B cell (primary cell): Measurements from ENCODE around the gene STAT5B. TPM values are rescaled to one million over a fixed set of nuclear protein-coding genes. Genes with fewer than 3 reads are reported as not detected.

Source experiments
- ATAC-seq: fragments of 200-7000 bp; cut with Tn5 transposase; one replicate; pipeline ENCODE4 v1.10.0; 2021; ENCODE audit warnings: low read depth, mild to moderate bottlenecking, moderate number of reproducible peaks, moderate library complexity
- CTCF ChIA-PET: fragments of 350-600 bp; sonication (Branson Sonifier 250); formaldehyde crosslinking; loops from one replicate; lab custom pipeline; 2021; ENCODE audit warnings: antibody characterized with exemption, inconsistent platforms; lab: Charles Lee
- POLR2A ChIA-PET: fragments of 350-600 bp; sonication (Branson Sonifier 250); formaldehyde crosslinking; loops from one replicate; lab custom pipeline; 2021; ENCODE audit warnings: antibody characterized with exemption; lab: Charles Lee
- DNase-seq: peaks from one replicate; pipeline ENCODE4 v3.0.0; 2013
- H2AFZ ChIP-seq: 2 replicates; pipeline ENCODE4 v1.6.1; 2012; ENCODE audit warnings: mild to moderate bottlenecking, low read depth, low read length; ENCODE audit not compliant: insufficient read depth, poor library complexity, severe bottlenecking
- H3K27ac ChIP-seq, 2 donors: 1 replicate in 1 of 2; 2 replicates in 1 of 2; pipeline ENCODE4 v1.5.1; 2012 to 2013; ENCODE audit warnings: low read length in 2 of 2, mild to moderate bottlenecking in 2 of 2, moderate library complexity in 1 of 2
- H3K27me3 ChIP-seq, 4 experiments: fragments of 200-600 bp in 1 of 4; sonication (generic) in 1 of 4; replicated peaks in 1 of 4; 1 replicate in 2 of 4; 2 replicates in 2 of 4; pipeline versions ENCODE4 v1.6.1 to v1.7.0; 2013 to 2016; ENCODE audit warnings: low read length in 3 of 4, mild to moderate bottlenecking in 2 of 4, mixed read lengths in 1 of 4, moderate library complexity in 1 of 4; ENCODE audit not compliant: insufficient read depth in 4 of 4, control insufficient read depth in 3 of 4; ENCODE audit errors: control extremely low read depth in 1 of 4
- H3K36me3 ChIP-seq, 2 experiments: replicated peaks in 1 of 2; 1 replicate in 1 of 2; 2 replicates in 1 of 2; pipeline versions ENCODE4 v1.6.1 to v1.7.1; 2013; ENCODE audit warnings: low read length in 1 of 2; ENCODE audit not compliant: insufficient read depth in 2 of 2, control insufficient read depth in 1 of 2; ENCODE audit errors: control extremely low read depth in 1 of 2, extremely low read depth in 1 of 2
- H3K4me1 ChIP-seq, 2 donors: fragments of 200-600 bp in 1 of 2; sonication (generic) in 1 of 2; 1 replicate in 1 of 2; 2 replicates in 1 of 2; pipeline versions ENCODE4 v1.5.1 to v1.6.1; 2013 to 2017; ENCODE audit warnings: low read length in 2 of 2; ENCODE audit not compliant: control insufficient read depth in 2 of 2, insufficient read depth in 2 of 2
- H3K4me2 ChIP-seq: replicated peaks from 2 replicates; pipeline ENCODE3; 2012; ENCODE audit warnings: mild to moderate bottlenecking, low read depth, low read length; ENCODE audit not compliant: poor library complexity, severe bottlenecking
- H3K4me3 ChIP-seq, 5 experiments: fragments of 200-600 bp in 1 of 5; sonication (generic) in 1 of 5; 1 replicate in 3 of 5; 2 replicates in 2 of 5; pipeline versions ENCODE4 v1.5.1 to v1.7.0; 2011 to 2016; ENCODE audit warnings: low read length in 4 of 5, mild to moderate bottlenecking in 4 of 5, low read depth in 2 of 5, control low read depth in 1 of 5, moderate library complexity in 1 of 5; ENCODE audit not compliant: insufficient read depth in 1 of 5; ENCODE audit errors: control extremely low read depth in 1 of 5, extremely low read depth in 1 of 5
- H3K79me2 ChIP-seq: fragments of 200-600 bp; sonication (generic); one replicate; pipeline ENCODE4 v1.6.0; 2016; ENCODE audit warnings: low read length; ENCODE audit not compliant: control insufficient read depth, insufficient read depth
- H3K9ac ChIP-seq: fragments of 200-600 bp; sonication (generic); 2 replicates; pipeline ENCODE4 v1.6.1; 2017; ENCODE audit warnings: mild to moderate bottlenecking, low read length, moderate library complexity
- H3K9me3 ChIP-seq, 3 donors: one replicate each; pipeline versions ENCODE4 v1.6.1 to v1.7.1; 2013; ENCODE audit warnings: low read length in 2 of 3; ENCODE audit not compliant: control insufficient read depth in 2 of 3, insufficient read depth in 1 of 3; ENCODE audit errors: control extremely low read depth in 1 of 3
- H4K20me1 ChIP-seq: 2 replicates; pipeline ENCODE4 v1.6.0; 2012; ENCODE audit warnings: mild to moderate bottlenecking, low read length; ENCODE audit not compliant: insufficient read depth, control insufficient read depth, poor library complexity, severe bottlenecking
- H3K27ac Mint-ChIP-seq: one replicate; pipeline ENCODE4 v1.8.0; 2021; ENCODE audit warnings: mixed read lengths
- H3K27me3 Mint-ChIP-seq: one replicate; pipeline ENCODE4 v1.8.0; 2021; ENCODE audit warnings: mixed read lengths
- H3K4me1 Mint-ChIP-seq: one replicate; pipeline ENCODE4 v1.8.0; 2021; ENCODE audit warnings: mixed read lengths
- H3K4me3 Mint-ChIP-seq: one replicate; pipeline ENCODE4 v1.8.0; 2021; ENCODE audit warnings: mixed read lengths
- H3K9me3 Mint-ChIP-seq: one replicate; pipeline ENCODE4 v1.8.0; 2022; ENCODE audit warnings: mixed read lengths; ENCODE audit not compliant: insufficient read depth
- EZH2 ChIP-seq: IDR thresholded peaks from 2 replicates; pipeline ENCODE4 v1.6.1; 2012; ENCODE audit warnings: borderline replicate concordance, low read depth, mild to moderate bottlenecking, moderate library complexity, low read length; ENCODE audit not compliant: insufficient read depth, poor library complexity, severe bottlenecking
- WGBS: methylation state at CpG from one replicate; pipeline ENCODE4 v1.1.5; 2013; ENCODE audit warnings: missing lambda C conversion rate; ENCODE audit not compliant: insufficient coverage; 5-methylcytosine and 5-hydroxymethylcytosine counted together
- intact Hi-C: fragments of 100-400 bp; cut with micrococcal nuclease; formaldehyde crosslinking; loops from one replicate; pipeline ENCODE4 v1.10.0; 2022
- polyA plus RNA-seq: library from polyadenylated mRNA; depleted of rRNA; stranded (reverse); fragments of >200 nt; gene quantifications from 2 replicates; pipeline ENCODE4 v1.2.3, GENCODE V29; 2012
- total RNA-seq, 2 donors: library from RNA; stranded (reverse); fragments of 120-200 nt in 1 of 2; gene quantifications; 1 replicate in 1 of 2; 2 replicates in 1 of 2; pipeline versions ENCODE4 v1.2.3 to v1.2.4, GENCODE V29; 2013 to 2022
- TF ChIP-seq, protein P1 (sequence below): fragments of 200-600 bp; IDR thresholded peaks from one replicate; pipeline ENCODE4 v1.8.0; 2022; ENCODE audit warnings: antibody characterized with exemption, mild to moderate bottlenecking

The STAT5B gene
- total and polyA plus RNA-seq, 2 donors (not counting 1 experiment from before 2014, with no cell fraction given), result 70.0 to 103 TPM

DNA sequence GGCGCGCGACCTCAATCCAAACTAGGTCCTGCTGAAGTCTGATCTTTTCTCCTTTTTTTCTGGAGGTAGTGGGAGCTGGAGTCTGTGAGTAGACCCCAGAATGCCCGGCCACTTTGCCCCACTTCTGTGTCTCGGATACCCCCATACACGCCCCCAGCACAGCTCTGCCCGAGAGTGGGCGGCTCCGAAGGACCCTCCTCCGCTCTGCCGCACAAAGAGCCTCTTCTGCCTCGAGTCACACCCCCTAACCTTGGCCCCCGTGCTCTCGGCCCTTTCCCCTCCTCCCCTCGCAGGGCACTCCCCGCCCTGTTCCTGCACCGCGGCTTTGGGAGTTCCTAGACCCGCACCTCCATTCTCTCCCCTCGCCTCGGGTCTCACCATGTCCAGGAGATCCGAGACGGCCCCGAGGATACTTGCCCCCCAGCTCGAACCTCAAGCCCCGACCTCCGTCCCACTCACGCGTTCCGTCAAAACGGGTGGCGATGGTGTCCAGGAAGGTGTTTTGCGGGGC is 95.7 kb downstream of the STAT5B start:
- WGBS, result 4% methylated on average over 30 of the region's 33 CpGs
- ATAC-seq (no peak), DNase-seq (no peak)
- Histone ChIP-seq H2AFZ (peak overlapping the region; percentile 72), H3K4me1 (peaks cover 46 to 63% of the 10 kb centered on the region in 2 donors), H3K27ac (no peak overlapping the region), H4K20me1 (no peaks in the 10 kb centered on the region), H3K36me3 (no peaks in the 10 kb centered on the region), H3K4me3 (peak overlapping the region in 4 of 5 experiments; percentile 35 to 79 (median 59)), H3K4me2 (peak overlapping the region; percentile 97), H3K9ac (peak overlapping the region; percentile 67), H3K9me3 (peaks cover 0 to 11% (median 0%) of the 10 kb centered on the region in 3 donors), H3K27me3 (peaks cover 0 to 17% (median 2%) of the 10 kb centered on the region in 4 experiments), H3K79me2 (no peaks in the 10 kb centered on the region)
- H3K27ac Mint-ChIP-seq, result peak overlapping the region; percentile 32
- ChIA-PET POLR2A (no interaction called here), CTCF (interaction anchor here (0.6 to 3.3 kb wide), 13 partner anchors 10 to 252 kb away, joined by 3 to 20 read pairs (median 5); partner anchors contain the start of genes CNP, DNAJC7 and GHDC)
- peak overlapping the region; percentile 47 for H3K4me3 Mint-ChIP-seq
- peaks cover 62% of the 10 kb centered on the region for H3K4me1 Mint-ChIP-seq
- H3K9me3 Mint-ChIP-seq, result no peaks in the 10 kb centered on the region
- no peaks in the 10 kb centered on the region for H3K27me3 Mint-ChIP-seq
- intact Hi-C loops, result loop anchor here (2.0 to 5.0 kb wide), 5 partner anchors 26 to 1363 kb away; partner anchors contain the start of genes ATP6V0A1, DHX58, RAB5C and STAT3
- TF ChIP-seq, protein P1, sequence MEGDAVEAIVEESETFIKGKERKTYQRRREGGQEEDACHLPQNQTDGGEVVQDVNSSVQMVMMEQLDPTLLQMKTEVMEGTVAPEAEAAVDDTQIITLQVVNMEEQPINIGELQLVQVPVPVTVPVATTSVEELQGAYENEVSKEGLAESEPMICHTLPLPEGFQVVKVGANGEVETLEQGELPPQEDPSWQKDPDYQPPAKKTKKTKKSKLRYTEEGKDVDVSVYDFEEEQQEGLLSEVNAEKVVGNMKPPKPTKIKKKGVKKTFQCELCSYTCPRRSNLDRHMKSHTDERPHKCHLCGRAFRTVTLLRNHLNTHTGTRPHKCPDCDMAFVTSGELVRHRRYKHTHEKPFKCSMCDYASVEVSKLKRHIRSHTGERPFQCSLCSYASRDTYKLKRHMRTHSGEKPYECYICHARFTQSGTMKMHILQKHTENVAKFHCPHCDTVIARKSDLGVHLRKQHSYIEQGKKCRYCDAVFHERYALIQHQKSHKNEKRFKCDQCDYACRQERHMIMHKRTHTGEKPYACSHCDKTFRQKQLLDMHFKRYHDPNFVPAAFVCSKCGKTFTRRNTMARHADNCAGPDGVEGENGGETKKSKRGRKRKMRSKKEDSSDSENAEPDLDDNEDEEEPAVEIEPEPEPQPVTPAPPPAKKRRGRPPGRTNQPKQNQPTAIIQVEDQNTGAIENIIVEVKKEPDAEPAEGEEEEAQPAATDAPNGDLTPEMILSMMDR, result no peak
- no peak for TF ChIP-seq EZH2

DNA sequence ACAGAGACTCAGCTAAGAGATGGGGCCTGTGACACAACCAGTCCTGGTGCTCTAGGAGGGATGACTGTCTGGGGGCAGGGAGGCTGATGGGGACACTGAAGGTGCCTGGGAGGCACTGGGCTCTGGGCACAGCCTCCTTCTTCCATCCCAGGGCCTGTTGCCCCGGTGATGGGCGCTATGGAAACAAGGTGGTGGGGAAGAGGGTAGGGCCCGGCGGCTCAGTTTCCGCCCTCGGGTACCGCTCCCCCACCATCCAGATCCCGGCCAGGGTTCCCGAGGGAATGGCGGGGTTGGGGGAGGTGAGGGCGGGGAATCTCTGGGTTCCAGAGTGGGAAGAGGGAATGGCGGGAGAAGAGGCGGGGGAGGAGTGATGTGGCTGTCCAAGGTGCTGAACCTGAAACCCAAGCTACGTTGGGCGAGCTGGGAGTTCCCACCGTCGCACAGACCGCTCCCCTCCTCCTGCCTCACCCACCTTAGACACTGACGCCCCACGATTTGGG is 96.2 kb downstream of the STAT5B start:
- TF ChIP-seq, protein P1, result no peak
- no peak for TF ChIP-seq EZH2
- no peaks in the 10 kb centered on the region for H3K79me2 ChIP-seq
- CTCF ChIA-PET, result interaction anchor here (0.6 to 3.3 kb wide), 11 partner anchors 10 to 251 kb away, joined by 3 to 20 read pairs (median 5); partner anchors contain the start of genes DNAJC7 and GHDC
- peak overlapping the region; percentile 97 for H3K4me2 ChIP-seq
- Mint-ChIP-seq H3K4me3 (peak overlapping the region; percentile 47), H3K4me1 (peaks cover 60% of the 10 kb centered on the region), H3K27ac (no peak overlapping the region), H3K27me3 (no peaks in the 10 kb centered on the region), H3K9me3 (no peaks in the 10 kb centered on the region)
- H3K36me3 ChIP-seq, result no peaks in the 10 kb centered on the region
- intact Hi-C loops, result loop anchor here (2.0 to 5.0 kb wide), 5 partner anchors 25 to 1363 kb away; partner anchors contain the start of genes ATP6V0A1, DHX58, RAB5C and STAT3
- DNase-seq, result peak; percentile 61
- H3K27ac ChIP-seq, result no peak overlapping the region
- no peak overlapping the region for H2AFZ ChIP-seq
- H4K20me1 ChIP-seq, result no peaks in the 10 kb centered on the region
- POLR2A ChIA-PET, result interaction anchor here (0.5 kb wide), 1 partner anchor 1890 kb away, joined by 4 read pairs; no protein-coding TSS in a partner anchor
- H3K4me1 ChIP-seq, result peaks cover 46 to 61% of the 10 kb centered on the region in 2 donors
- WGBS, result 27% methylated on average over 9 of the region's 20 CpGs
- H3K27me3 ChIP-seq, result peaks cover 0 to 17% (median 2%) of the 10 kb centered on the region in 4 experiments
- H3K4me3 ChIP-seq, result peak overlapping the region in 1 of 5 experiments; percentile 59
- H3K9ac ChIP-seq, result no peak overlapping the region
- H3K9me3 ChIP-seq, result peaks cover 0 to 11% (median 0%) of the 10 kb centered on the region in 3 donors
- ATAC-seq, result no peak
